Sigmoid colon (tissue), 4 donors: ENCODE results near the gene RAPGEF5.

Experiments used
- CTCF ChIP-seq, 4 experiments: fragments of 450-650 bp in 3 of 4; fragments of 200-600 bp in 1 of 4; IDR thresholded peaks; one replicate each; pipeline ENCODE4 v1.5.1; 2016 to 2019; ENCODE audit warnings: antibody characterized with exemption in 4 of 4, mild to moderate bottlenecking in 3 of 4, moderate library complexity in 2 of 4
- EP300 ChIP-seq, 4 donors: sonication (generic); formaldehyde crosslinking; IDR thresholded peaks; one replicate each; pipeline ENCODE4 v1.6.1; 2017; ENCODE audit warnings: antibody characterized with exemption in 4 of 4
- POLR2A ChIP-seq, 2 donors: fragments of 450-650 bp; IDR thresholded peaks; one replicate each; pipeline ENCODE4 v1.6.1; 2016; ENCODE audit warnings: antibody characterized with exemption in 2 of 2, mild to moderate bottlenecking in 2 of 2, moderate library complexity in 2 of 2
- POLR2AphosphoS5 ChIP-seq, 4 donors: sonication (generic); formaldehyde crosslinking; IDR thresholded peaks; one replicate each; pipeline ENCODE4 v1.6.1; 2017; ENCODE audit warnings: antibody characterized with exemption in 4 of 4

DNA sequence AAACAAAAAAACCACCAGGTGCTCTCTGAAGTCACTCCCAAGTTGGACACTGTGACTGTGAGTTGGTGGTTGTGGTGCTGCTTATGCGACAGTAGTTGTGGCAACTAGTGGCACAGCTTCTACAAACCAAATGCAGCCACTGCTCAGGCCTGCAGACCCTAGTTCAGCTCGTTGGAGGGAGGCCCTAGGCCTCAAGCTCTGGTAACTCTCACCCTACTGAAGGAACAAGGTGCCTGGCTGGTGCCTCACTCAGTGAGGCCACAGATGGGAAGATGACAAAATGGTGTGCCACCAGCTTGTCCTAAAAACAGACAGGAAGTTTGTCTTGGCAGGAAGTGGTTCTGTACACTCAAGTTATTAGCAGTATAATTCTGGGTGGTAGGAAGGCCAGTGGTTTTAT, 45.3 kb upstream of the RAPGEF5 start:
- no peak for TF ChIP-seq CTCF (IDR thresholded peaks at IDR 0.05)
- TF ChIP-seq POLR2AphosphoS5 (IDR thresholded peaks at IDR 0.05), result no peak
- no peak for TF ChIP-seq POLR2A (IDR thresholded peaks at IDR 0.05)
- TF ChIP-seq EP300 (IDR thresholded peaks at IDR 0.05), result no peak
